Body of pancreas (tissue), 4 donors: Measurements from ENCODE around the gene SLC22A23.

Experiments
- CTCF ChIP-seq, 7 experiments: fragments of 450-650 bp in 4 of 7; fragments of 200-600 bp in 3 of 7; sonication (generic) in 3 of 7; IDR thresholded peaks; one replicate each; pipeline ENCODE4 v1.5.1; 2016 to 2019; ENCODE audit warnings: antibody characterized with exemption in 7 of 7
- POLR2A ChIP-seq, 3 donors: fragments of 450-650 bp; IDR thresholded peaks; one replicate each; pipeline ENCODE4 v1.6.1; 2016; ENCODE audit warnings: antibody characterized with exemption in 3 of 3, mild to moderate bottlenecking in 2 of 3

- TF ChIP-seq CTCF (IDR thresholded peaks at IDR 0.05), result no peak
- TF ChIP-seq POLR2A (IDR thresholded peaks at IDR 0.05), result no peak
These were observed 14.4 kb upstream of the SLC22A23 start for GRCh38 chr6:3471286-3471685.
